ENCODE data around the gene ZNF682.
"Not testable (repeated sequence)": the region's sequence is repeated elsewhere in the genome, so short reads cannot be mapped to it uniquely, and the experiment has no call there.

DNA sequence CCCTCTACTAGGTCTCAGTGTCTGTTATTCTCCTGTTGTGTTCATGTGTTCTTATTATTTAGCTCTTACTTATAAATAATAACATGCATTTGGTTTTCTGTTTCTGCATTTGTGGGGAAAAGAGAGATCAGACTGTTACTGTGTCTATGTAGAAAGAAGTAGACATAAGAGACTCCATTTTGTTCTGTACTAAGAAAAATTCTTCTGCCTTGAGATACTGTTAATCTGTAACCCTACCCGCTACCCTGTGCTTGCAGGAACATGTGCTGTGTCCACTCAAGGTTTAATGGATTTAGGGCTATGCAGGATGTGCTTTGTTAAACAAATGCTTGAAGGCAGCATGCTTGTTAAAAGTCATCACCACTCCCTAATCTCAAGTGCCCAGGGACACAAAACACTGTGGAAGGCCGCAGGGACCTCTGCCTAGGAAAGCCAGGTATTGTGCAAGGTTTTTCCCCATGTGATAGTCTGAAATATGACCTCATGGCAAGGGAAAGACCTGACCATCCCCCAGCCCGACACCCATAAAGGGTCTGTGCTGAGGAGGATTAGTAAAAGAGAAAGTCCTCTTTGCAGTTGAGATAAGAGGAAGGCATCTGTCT lies 43.0 kb upstream of the ZNF682 start:
- TF ChIP-seq, protein P1, sequence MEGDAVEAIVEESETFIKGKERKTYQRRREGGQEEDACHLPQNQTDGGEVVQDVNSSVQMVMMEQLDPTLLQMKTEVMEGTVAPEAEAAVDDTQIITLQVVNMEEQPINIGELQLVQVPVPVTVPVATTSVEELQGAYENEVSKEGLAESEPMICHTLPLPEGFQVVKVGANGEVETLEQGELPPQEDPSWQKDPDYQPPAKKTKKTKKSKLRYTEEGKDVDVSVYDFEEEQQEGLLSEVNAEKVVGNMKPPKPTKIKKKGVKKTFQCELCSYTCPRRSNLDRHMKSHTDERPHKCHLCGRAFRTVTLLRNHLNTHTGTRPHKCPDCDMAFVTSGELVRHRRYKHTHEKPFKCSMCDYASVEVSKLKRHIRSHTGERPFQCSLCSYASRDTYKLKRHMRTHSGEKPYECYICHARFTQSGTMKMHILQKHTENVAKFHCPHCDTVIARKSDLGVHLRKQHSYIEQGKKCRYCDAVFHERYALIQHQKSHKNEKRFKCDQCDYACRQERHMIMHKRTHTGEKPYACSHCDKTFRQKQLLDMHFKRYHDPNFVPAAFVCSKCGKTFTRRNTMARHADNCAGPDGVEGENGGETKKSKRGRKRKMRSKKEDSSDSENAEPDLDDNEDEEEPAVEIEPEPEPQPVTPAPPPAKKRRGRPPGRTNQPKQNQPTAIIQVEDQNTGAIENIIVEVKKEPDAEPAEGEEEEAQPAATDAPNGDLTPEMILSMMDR (IDR thresholded peaks at IDR 0.05; ENCODE audit: low read depth, low read length): not testable (repeated sequence)
- TF ChIP-seq, protein P2, sequence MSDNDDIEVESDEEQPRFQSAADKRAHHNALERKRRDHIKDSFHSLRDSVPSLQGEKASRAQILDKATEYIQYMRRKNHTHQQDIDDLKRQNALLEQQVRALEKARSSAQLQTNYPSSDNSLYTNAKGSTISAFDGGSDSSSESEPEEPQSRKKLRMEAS (IDR thresholded peaks at IDR 0.05; ENCODE audit: low read depth, low read length): not testable (repeated sequence)
- TF ChIP-seq POLR2A (IDR thresholded peaks at IDR 0.05; ENCODE audit: extremely low read depth, insufficient read length); MYC (IDR thresholded peaks at IDR 0.05; ENCODE audit: low read depth, low read length): not testable (repeated sequence)

Data from NB4 (cell line).